CD4-positive, alpha-beta T cell treated with Interleukin-10 for 1 hour (primary cell): ENCODE results near the gene CARMIL3.
"Not testable (repeated sequence)": the region's sequence is repeated elsewhere in the genome, so short reads cannot be mapped to it uniquely, and the experiment has no call there.

Experiments used
- DNase-seq: peaks from one replicate; pipeline ENCODE4 v3.0.0-alpha.2; 2020

Gene CARMIL3

DNA sequence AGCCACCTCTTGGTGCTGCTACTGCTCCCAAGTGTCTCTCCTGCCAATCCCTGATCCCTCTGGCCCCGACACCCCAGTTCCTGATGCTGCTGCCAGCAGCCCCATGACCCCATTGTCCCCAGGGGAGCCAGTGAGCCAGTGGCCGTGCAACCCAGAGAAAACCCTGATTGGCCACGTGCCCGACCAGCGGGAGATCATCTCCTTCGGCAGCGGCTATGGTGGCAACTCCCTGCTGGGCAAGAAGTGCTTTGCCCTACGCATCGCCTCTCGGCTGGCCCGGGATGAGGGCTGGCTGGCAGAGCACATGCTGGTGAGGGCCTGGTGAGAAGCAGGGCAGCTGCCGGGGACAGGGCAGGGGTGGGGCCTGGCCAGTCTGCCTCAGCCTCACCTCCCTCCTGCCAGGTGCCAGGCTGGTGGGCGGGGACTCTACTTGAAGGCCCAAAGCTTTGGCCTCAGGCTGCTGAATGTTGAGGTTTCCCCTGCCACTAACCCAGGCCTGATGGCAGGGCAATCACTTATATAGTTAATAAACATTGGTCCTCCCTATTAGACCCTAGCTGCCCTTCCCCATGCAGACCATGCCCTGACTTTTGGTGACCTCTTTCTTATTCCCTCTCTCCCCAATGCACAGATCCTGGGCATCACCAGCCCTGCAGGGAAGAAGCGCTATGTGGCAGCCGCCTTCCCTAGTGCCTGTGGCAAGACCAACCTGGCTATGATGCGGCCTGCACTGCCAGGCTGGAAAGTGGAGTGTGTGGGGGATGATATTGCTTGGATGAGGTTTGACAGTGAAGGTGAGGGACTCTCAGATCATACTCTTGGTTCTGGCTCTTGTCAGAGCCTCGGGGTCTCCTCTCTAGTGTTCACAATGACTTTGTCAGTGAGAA is 47.4 kb downstream of the CARMIL3 start:
- DNase-seq = no peak

DNA sequence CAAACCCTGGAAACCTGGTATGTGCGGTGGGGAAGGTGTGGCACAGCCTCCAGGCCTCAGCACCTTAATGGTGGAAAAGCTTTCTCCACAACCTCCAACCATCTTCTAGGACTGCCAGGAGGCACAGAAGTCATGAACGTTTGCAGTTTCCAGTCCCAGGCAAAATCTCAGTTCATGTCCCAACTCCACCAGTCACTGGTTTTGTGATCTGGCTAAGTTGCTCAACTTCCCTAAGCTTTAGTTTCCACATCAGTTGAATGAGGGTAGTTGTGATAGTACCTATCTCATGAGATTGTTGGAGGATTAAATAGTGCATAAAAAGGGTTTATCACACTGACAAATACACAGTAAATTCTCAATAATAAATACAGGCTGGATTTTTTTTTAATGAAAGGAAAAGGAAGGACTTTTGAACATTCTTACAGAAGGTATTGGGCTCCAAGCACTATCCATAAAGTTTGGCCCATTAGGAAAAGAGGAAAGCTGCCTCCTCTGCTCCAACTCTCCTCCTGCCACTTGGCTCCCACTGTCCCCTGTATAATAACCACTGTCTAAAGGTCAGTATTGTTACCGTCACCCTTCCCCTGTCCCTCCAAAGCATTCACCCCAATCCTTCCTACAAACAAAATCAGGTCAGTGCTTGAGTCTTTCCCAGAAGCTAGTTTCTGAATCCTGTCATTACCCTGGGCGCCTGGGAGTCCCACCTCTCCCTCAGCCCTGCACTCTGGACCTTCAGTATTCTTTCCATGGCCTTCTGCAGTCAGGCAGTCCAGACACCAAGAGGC is 48.6 kb downstream of the CARMIL3 start:
- no peak for DNase-seq

DNA sequence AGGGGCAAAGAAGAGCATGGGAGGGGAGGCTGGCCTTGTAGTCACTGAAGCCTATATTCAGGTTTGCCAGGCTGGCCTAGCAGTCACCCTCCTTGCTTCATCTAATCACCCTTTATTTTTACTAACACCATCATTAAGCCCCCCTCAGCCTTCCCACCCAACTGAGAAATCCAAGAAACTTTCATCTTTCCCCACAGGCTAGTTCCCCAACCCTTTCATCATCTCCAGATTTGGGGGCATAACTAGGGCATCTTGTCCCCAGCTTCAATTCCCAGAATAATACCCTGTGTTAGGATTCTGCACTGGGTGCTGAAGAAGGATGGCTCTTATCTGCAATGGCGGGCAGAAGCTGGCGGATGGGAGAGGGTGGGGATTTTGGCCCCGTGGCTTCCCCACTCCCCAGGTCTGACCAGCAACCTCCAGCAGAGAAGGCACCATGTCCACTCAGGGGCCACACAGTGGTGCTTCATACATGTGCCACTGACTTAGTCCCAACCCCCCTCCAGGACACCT is 49.2 kb downstream of the CARMIL3 start:
- DNase-seq = no peak

DNA sequence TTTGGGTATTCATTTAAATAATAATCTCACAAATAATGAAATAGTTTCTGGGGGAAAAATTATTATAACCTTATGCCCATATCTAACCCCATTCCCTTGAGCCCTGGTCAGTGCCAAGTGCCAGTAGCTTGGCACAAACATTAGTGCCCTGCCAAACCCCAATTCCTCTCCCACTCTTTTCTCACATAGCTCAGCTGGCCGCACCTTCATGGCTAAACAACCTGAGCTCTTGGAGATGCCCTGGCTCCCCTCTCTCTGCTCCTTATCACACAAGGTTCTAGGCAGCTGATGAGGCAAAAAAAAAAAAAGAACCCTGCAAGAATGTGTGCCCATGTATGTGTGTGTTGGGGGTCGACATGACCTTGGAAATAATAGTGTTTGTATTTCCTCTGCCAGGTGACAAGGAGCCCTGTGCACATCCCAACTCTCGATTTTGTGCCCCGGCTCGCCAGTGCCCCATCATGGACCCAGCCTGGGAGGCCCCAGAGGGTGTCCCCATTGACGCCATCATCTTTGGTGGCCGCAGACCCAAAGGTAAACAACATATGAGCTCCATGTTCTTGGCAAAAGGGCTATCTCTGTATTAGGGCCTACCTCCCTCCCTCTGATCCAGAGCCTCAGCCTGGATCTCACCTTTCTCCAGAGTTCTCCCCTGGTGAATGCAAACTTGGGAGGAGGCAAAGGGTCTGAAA is 50.7 kb downstream of the CARMIL3 start:
- DNase-seq = no peak

DNA sequence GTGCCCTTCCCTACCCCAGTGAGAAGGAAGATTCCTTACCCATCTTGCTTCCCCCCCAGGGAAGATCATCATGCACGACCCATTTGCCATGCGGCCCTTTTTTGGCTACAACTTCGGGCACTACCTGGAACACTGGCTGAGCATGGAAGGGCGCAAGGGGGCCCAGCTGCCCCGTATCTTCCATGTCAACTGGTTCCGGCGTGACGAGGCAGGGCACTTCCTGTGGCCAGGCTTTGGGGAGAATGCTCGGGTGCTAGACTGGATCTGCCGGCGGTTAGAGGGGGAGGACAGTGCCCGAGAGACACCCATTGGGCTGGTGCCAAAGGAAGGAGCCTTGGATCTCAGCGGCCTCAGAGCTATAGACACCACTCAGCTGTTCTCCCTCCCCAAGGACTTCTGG is 51.6 kb downstream of the CARMIL3 start:
- DNase-seq = no peak

DNA sequence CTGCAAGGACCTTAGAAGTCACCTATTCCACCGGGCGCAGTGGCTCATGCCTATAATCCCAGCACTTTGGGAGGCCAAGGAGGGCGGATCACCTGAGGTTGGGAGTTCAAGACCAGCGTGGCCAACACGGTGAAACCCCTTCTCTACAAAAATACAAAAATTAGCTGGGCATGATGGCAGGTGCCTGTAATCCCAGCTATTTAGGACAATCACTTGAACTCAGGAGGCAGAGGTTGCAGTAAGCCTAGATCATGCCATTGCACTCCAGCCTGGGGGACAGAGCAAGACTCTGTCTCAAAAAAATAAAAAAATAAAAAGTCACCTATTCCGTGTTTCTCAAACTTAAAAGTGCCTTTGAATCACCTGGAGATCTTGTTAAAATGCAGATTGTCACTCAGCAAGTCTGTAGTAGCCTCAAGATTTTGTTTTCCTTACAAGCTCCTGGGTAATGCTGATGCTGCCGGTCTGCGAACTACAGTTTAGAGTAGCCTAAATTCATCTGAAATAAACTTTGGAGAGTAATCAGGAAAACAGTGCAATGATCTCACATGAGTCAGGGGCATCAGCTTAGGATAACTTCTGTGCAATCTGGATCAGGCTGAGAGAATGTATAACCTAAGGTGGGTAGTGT is 53.9 kb downstream of the CARMIL3 start:
- not testable (repeated sequence) for DNase-seq

DNA sequence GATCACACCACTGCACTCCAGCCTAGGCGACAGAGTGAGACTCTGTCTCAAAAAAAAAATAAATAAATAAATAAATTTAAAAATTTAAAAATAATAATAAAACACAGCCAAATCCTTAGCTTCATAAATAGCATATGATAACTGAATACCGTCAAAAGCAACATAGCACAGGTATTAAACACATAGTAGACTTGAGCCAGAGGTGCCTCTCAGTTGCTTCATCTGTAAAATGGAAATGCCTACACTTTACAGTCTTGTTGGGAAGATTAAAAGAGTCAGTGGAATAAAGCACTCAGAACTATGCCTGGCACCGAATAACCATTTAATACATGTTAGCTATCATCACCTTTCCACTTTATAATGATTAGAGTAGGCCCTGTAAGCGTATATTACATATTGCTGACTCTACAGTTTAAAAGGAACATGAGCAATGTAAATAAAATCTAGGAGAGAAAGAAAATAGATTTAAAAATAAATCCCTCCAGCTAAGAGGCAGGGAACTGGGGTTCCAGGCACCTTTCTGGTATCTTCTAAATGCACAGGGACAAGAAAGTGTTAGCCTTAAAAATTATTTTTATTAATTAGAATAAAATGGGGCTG is 55.0 kb downstream of the CARMIL3 start:
- no peak for DNase-seq

DNA sequence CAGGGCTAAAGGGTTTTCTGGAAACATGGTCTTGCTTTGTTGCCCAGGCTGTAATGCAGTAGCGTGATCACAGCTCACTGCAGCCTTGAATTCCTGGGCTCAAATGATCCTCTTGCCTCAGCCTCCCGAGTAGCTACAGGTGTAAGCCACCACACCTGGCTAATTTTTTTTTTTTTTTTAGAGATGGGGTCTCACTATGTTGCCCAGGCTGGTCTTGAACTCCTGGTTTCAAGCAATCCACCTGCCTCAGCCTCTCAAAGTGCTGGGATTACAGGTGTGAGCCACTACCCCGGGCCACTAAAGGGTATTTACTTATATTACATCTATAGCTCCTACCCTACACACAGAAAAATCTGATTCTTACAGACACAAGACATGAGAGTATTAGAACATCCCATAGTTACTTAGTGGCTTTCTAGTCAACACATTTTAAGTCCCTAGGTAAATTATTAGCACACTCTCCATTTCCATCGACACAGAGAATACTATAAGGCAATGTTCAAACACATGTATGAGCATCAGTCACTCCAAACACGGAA is 56.6 kb downstream of the CARMIL3 start:
- DNase-seq = no peak

DNA sequence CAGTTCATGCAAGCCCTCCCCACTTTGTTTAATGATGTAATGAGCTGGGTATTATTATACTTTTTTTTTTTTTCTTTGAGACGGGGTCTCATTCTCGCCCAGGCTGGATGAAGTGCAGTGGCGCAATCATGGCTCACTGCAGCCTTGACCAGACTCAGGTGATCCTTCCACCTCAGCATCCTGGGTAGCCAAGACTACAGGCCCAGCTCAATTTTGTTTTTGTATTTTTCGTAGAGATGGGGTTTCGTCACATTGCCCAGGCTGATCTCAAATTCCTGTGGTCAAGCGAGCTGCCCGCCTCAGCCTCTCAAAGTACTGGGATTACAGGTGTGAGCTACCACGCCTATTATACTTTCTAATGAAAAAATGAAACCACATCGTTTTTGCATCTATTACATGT is 58.3 kb downstream of the CARMIL3 start:
- DNase-seq = no peak

DNA sequence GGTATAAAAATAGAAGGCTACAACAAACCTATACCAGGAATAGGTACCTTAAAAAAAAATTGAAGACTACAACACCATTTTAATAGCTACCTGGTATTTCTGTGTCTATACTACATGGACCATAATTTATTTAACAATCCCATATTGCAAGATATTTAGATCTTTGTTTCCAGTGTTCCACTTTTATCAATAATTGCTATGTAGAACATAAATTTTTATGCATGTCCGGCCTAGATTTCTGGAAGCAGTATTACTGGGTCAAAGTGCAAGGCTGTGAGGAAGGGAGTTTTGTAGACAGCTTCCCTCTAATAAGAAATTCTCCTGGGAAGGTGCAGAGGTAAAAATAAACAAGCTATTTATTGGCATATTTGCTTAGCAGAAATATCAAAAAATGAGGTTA is 58.7 kb downstream of the CARMIL3 start:
- no peak for DNase-seq

DNA sequence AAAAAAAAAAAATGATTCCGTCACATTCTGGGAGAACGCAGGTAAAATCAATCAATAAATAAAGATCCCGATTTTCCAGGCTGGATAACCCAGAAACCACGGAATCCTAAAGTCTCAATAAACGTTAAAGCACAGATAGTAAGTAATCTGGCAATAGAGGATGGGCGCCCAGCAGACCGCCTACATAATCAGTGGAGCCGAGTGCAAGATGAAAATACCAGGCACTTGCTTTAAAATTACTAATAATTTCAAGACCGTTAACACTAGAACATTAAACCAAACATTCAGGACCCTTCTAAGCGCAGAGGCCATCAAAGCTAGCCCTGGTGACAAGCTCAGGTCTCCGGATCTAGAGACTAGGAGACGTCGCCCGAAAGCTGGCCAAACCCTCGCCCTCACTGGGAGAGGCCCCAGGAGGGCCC is 61.6 kb downstream of the CARMIL3 start:
- no peak for DNase-seq

DNA sequence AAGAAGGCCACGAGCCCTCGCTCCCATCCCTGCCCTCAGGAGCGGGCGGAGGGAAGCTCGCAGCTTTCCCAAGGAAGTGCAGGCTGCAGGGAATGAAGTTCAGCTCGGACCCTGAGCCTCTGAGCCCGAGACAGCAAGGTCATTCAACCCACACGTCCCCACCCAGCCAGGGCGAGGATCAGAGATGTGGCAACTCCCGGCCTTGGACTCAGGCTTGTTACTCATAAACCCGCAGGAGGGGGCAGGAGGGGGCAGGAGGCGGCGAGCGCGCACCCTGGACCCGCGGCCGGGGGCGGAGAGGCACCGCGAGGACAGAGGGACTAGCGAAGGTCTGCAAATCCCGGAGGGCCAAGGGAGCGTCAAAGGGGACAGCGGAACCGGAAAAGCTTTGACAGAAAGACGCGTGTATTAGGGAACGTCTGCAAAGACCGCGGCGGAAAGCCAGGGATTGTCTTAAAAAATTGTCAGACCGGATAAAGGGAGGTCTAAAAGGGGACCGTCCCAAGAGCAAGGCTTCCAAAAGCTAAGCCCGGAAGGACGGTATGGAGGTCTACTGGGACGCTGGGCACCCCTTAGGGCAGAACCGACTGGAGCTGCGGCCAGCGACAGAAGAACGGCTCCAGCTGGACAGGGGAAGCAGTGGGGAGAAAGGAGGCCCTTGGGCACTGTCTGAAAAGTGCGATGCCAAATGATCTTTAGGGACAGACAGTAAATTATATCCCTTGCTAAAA is 62.2 kb downstream of the CARMIL3 start:
- peak; percentile 86 for DNase-seq

DNA sequence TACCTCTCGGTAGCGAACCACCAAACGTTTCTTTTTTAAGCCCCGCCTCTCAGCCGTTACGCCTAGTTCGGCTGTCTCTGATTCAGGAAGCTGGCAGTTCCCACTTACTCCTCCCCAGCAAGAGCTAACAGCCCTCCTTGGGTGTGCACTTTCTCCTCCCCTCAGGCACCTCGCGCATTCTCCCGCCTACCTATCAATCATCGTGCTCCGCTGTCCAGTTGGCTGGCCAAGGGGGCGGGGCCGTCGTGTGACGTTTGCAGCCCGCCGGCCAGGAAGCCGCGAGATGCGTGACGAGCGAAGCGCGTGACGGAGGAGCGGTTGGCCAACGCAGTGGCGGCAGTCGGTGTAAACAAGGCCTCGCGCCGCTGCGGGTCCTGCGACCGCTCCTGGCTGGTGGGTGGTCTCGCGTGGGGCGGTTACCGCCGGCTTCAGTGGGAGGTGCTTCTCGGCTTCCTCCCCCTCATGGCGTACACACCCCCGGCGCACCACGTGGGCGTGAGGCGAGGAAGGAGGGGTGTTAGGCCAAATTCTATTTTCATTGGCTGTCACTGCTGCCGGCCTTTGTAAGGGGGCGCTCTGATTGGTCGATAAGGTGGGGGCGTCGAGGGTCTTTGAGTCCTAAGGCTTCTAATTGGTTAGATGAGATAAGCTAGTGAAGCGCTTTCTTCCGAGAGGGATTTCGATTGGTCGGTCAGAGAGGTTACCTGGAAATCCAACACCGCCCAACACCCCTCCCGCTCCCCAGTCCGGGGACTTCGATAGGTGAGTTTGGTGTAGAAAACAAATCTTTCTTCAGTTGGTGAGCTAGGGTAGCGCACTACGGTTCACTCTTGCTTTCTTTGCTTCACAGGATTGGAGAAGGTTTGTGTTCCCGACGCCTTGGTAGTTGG is 63.0 kb downstream of the CARMIL3 start, which contains the start of the genes DCAF11 and NRL:
Gene DCAF11, plus strand, starts transcription at position 246 of the 890 bp plus-strand sequence. CDS start 818 bp downstream, outside the sequence.
Gene NRL, minus strand, starts transcription at position 418 of the 890 bp plus-strand sequence. CDS start 32,101 bp downstream, outside the sequence.
- DNase-seq = peak; percentile 99

DNA sequence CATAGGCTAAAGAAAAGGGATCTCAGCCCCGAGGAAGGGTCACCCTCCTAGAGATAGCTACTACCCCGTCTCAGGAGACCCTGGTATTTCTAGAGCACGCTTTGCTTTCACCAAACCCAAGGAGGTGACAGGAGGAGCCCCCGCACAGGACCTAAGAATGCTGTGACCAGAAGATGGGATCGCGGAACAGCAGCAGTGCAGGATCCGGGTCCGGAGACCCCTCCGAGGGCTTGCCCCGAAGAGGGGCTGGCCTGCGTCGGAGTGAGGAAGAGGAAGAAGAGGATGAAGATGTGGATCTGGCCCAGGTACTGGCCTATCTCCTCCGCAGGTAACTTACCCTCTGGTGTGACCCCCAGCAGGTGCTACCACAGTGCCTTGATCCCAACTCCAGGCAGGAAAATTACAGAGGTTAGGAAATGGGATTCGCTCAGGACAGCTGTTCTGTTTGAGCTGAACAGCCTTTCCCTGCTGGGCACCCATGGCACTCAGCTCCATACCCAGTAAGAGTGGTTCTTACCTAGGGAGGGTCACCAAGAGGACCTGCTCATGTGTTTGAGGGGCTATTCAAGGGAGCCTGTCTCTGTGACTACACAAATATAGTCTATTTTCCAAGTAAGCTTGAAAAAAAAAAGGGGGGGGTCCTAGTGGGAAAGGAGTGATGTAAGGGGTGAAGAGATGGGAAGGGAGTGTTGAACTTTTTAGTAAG is 63.8 kb downstream of the CARMIL3 start:
- DNase-seq = no peak

DNA sequence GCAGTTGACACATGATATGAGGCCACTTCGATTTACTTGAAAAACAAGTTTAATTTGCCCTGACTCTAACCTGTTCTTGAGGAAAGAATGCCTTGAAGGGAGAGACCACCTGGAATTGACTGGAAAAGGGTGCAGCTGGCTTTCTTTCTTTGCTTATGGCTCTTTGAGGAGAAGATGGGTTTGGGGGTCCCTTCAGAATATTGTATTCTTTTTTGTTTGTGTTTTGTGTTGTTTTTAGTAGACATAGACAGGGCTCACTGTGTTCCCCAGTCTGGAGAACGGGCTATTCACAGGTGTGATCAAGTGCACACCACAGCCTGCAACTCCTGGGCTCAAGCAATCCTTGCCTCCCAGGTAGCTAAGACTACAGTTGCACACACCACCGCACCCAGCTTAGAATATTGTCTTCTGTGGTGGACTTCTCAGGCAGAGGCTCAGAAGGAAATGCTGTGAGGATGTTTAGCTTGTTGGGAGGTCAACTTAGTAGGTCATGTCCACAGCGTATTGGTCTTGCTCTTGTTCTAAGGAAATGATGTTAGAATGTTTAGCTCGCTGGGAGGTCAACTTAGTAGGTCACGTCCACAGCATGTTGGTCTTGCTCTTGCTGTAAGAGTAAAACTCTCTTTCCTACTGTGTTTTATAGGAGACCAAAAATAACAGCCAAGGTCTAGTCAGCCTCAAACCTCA is 64.5 kb downstream of the CARMIL3 start:
- no peak for DNase-seq

DNA sequence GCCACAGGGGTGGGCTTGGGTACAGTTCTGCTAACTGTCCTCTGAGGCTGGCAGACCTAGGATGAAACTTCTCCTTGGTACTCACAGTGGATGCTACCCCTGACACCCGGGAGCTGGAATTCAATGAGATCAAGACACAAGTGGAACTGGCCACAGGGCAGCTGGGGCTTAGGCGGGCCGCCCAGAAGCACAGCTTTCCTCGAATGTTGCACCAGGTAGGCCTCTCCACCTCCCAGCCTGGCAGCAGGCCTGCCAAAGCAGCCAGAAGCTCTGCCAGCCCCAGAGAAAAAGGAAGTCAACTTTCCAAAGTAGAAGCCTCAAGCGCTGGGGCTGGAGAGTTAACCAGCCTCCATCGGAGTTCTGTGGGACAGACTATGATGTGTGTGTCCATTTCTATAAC is 65.4 kb downstream of the CARMIL3 start:
- no peak for DNase-seq
